Measurements from ENCODE around the gene MEDAG.

The MEDAG gene

GRCh38 chr13:30895773-30896172 is 10.3 kb upstream of the MEDAG start:
- TF ChIP-seq CTCF (IDR thresholded peaks at IDR 0.05; ENCODE audit: insufficient read depth, missing control alignments) = no peak
- FAIRE-seq (no peak), DNase-seq (ENCODE audit: insufficient read length, low spot score) (no peak)

GRCh38 chr13:30898070-30898469 is 8.0 kb upstream of the MEDAG start:
- FAIRE-seq = no peak
- DNase-seq (ENCODE audit: insufficient read length, low spot score) = no peak
- no peak for TF ChIP-seq CTCF (IDR thresholded peaks at IDR 0.05; ENCODE audit: insufficient read depth, missing control alignments)

- DNase-seq (ENCODE audit: insufficient read length, low spot score) = no peak
- FAIRE-seq = no peak
- no peak for TF ChIP-seq CTCF (IDR thresholded peaks at IDR 0.05; ENCODE audit: insufficient read depth, missing control alignments)
Measured at GRCh38 chr13:30898678-30899241, 7.3 kb upstream of the MEDAG start.

- FAIRE-seq = no peak
- no peak for TF ChIP-seq CTCF (IDR thresholded peaks at IDR 0.05; ENCODE audit: insufficient read depth, missing control alignments)
- no peak for DNase-seq (ENCODE audit: insufficient read length, low spot score)
Measured at GRCh38 chr13:30900436-30900835, 5.6 kb upstream of the MEDAG start.

GRCh38 chr13:30900952-30901749 is 4.9 kb upstream of the MEDAG start:
- DNase-seq (ENCODE audit: insufficient read length, low spot score) (no peak), FAIRE-seq (no peak)
- no peak for TF ChIP-seq CTCF (IDR thresholded peaks at IDR 0.05; ENCODE audit: insufficient read depth, missing control alignments)

GRCh38 chr13:30904043-30904442 is 2.0 kb upstream of the MEDAG start:
- DNase-seq (ENCODE audit: insufficient read length, low spot score) = no peak
- no peak for FAIRE-seq
- TF ChIP-seq CTCF (IDR thresholded peaks at IDR 0.05; ENCODE audit: insufficient read depth, missing control alignments) = no peak

- no peak for DNase-seq (ENCODE audit: insufficient read length, low spot score)
- TF ChIP-seq CTCF (IDR thresholded peaks at IDR 0.05; ENCODE audit: insufficient read depth, missing control alignments) = no peak
- no peak for FAIRE-seq
Measured at GRCh38 chr13:30906411-30907051, 460 bp downstream of the MEDAG start.

Data from D721Med (cell line).